Natural killer cell (primary cell): ENCODE results near the gene PTPRJ. TPM values are rescaled to one million over a fixed set of nuclear protein-coding genes. Genes with fewer than 3 reads are reported as not detected.

ENCODE experiments used
- ATAC-seq, 3 donors: fragments of 150-1000 bp in 2 of 3; fragments of 200-7000 bp in 1 of 3; cut with Tn5 transposase; 1 replicate in 1 of 3; 2 replicates in 2 of 3; pipeline ENCODE4 v1.10.0; 2021; ENCODE audit warnings: mild to moderate bottlenecking in 2 of 3, moderate library complexity in 2 of 3
- DNase-seq, 2 donors: peaks; one replicate each; pipeline versions ENCODE4 v3.0.0 to v3.0.0-alpha.2; 2013 to 2021; ENCODE audit warnings: mixed read lengths in 1 of 2
- H3K27ac ChIP-seq: one replicate; pipeline ENCODE4 v1.5.1; 2013; ENCODE audit warnings: mild to moderate bottlenecking, low read length
- H3K27me3 ChIP-seq: one replicate; pipeline ENCODE4 v1.6.1; 2013; ENCODE audit warnings: low read length; ENCODE audit not compliant: control insufficient read depth, insufficient read depth
- H3K36me3 ChIP-seq: one replicate; pipeline ENCODE4 v1.6.1; 2013; ENCODE audit warnings: low read length; ENCODE audit not compliant: control insufficient read depth, insufficient read depth
- H3K4me1 ChIP-seq: one replicate; pipeline ENCODE4 v1.6.1; 2013; ENCODE audit warnings: low read length; ENCODE audit not compliant: control insufficient read depth, insufficient read depth
- H3K4me3 ChIP-seq: one replicate; pipeline ENCODE4 v1.5.1; 2013; ENCODE audit warnings: low read length
- H3K9me3 ChIP-seq: one replicate; pipeline ENCODE4 v1.6.1; 2013; ENCODE audit warnings: low read length; ENCODE audit not compliant: control insufficient read depth, insufficient read depth
- H3K27ac Mint-ChIP-seq, 2 donors: one replicate each; pipeline ENCODE4 v1.8.0; 2022; ENCODE audit warnings: mild to moderate bottlenecking in 2 of 2, mixed read lengths in 2 of 2, moderate library complexity in 1 of 2
- H3K27me3 Mint-ChIP-seq, 2 donors: one replicate each; pipeline ENCODE4 v1.8.0; 2022; ENCODE audit warnings: low read depth in 2 of 2, mixed read lengths in 2 of 2
- H3K36me3 Mint-ChIP-seq: one replicate; pipeline ENCODE4 v1.8.0; 2022; ENCODE audit warnings: mixed read lengths
- H3K4me1 Mint-ChIP-seq, 2 donors: one replicate each; pipeline ENCODE4 v1.8.0; 2022; ENCODE audit warnings: mixed read lengths in 2 of 2
- H3K4me3 Mint-ChIP-seq: one replicate; pipeline ENCODE4 v1.8.0; 2022; ENCODE audit warnings: mild to moderate bottlenecking, moderate library complexity, mixed read lengths
- H3K9me3 Mint-ChIP-seq, 2 donors: one replicate each; pipeline ENCODE4 v1.8.0; 2022; ENCODE audit warnings: mixed read lengths in 2 of 2
- CTCF ChIP-seq: fragments of 200-600 bp; IDR thresholded peaks from one replicate; pipeline ENCODE4 v1.8.0; 2022; ENCODE audit warnings: antibody characterized with exemption
- WGBS: methylation state at CpG from one replicate; pipeline ENCODE4 v1.1.7; 2013; ENCODE audit warnings: missing lambda C conversion rate; ENCODE audit not compliant: insufficient coverage; 5-methylcytosine and 5-hydroxymethylcytosine counted together
- intact Hi-C: fragments of 100-400 bp; cut with micrococcal nuclease; formaldehyde crosslinking; loops from one replicate; pipeline ENCODE4 v1.14.2; 2022
- total RNA-seq, 4 donors: library from RNA; stranded (reverse); fragments of 120-200 nt in 1 of 4; gene quantifications; one replicate each; pipeline versions ENCODE4 v1.2.3 to v1.2.4, GENCODE V29; 2013 to 2022

The PTPRJ gene
- total RNA-seq, 3 donors from 2014 or later (not counting 1 experiment from before 2014, with no cell fraction given) = 110 to 127 (median 111) TPM

DNA sequence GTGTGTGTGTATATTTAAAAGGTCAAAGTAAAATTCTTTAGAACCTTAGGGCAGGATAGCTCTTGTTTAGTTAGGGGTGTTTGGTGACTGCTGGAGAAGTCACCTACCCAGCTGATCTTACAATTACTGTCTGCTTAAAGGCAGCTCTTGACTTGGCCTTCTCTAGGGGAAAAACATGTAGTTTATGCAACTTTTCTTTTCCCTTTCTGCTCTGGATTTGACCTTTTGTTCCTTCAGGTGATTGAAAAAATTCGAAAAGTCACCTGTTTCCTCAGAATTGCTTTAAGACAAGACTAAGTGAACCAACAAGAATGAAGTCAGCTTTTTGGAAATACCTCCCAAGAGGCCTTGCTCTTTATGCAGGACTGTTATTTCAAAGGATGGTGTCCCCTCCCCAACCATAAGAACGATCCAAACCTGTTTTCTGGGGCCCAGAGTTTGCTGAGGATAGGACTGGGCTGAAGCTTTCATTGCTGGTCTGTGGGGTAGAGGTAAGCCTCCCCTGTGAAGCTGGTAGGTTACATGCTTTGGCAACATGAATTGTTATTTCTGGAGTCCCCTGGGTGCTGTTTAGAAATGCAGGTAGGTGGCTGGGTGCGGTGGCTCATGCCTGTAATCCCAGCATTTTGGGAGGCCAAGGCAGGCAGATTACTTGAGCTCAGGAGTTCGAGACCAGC is 111.2 kb downstream of the PTPRJ start:
- H3K27me3 Mint-ChIP-seq = no peaks in the 10 kb centered on the region
- Histone ChIP-seq H3K4me3 (no peak overlapping the region), H3K27me3 (no peaks in the 10 kb centered on the region), H3K9me3 (no peaks in the 10 kb centered on the region), H3K36me3 (no peaks in the 10 kb centered on the region), H3K27ac (no peak overlapping the region), H3K4me1 (peaks cover 28% of the 10 kb centered on the region)
- H3K27ac Mint-ChIP-seq = peak overlapping the region; percentile 53 to 68
- TF ChIP-seq CTCF = no peak
- intact Hi-C loops = no loop called here
- 87% methylated on average over 4 of the region's 4 CpGs for WGBS
- no peak overlapping the region for H3K4me3 Mint-ChIP-seq
- DNase-seq (no peak), ATAC-seq (no peak)
- H3K9me3 Mint-ChIP-seq = no peaks in the 10 kb centered on the region
- H3K4me1 Mint-ChIP-seq = peaks cover 77 to 85% of the 10 kb centered on the region in 2 donors
- no peaks in the 10 kb centered on the region for H3K36me3 Mint-ChIP-seq

DNA sequence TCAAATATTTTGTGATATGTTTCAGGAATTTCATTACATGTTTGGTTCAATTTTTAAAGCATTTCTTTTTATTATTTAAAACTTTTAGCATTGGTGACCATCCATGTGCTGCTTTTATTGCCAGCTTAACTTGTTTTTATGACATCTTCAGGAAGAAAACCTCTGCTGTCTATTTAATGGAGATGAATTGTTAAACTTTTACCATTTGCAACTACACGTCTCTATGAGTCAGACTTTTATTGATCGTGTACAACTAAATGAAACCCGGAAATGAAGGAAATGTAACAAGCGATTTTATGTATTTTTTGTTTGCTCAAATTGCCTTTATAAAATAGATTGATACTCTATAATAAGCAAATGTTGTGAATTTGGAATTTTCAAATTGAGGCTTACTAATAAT is 113.0 kb downstream of the PTPRJ start:
- peaks cover 31% of the 10 kb centered on the region for H3K4me1 ChIP-seq
- no peak overlapping the region for H3K4me3 ChIP-seq
- no peaks in the 10 kb centered on the region for H3K9me3 Mint-ChIP-seq
- peak overlapping the region; percentile 72 to 77 for H3K27ac Mint-ChIP-seq
- H3K27me3 Mint-ChIP-seq = no peaks in the 10 kb centered on the region
- DNase-seq = no peak
- WGBS = 75% methylated on average over 2 of the region's 4 CpGs
- H3K9me3 ChIP-seq = no peaks in the 10 kb centered on the region
- intact Hi-C loops = no loop called here
- H3K27me3 ChIP-seq = no peaks in the 10 kb centered on the region
- no peaks in the 10 kb centered on the region for H3K36me3 Mint-ChIP-seq
- no peak overlapping the region for H3K27ac ChIP-seq
- H3K4me1 Mint-ChIP-seq = peaks cover 69 to 77% of the 10 kb centered on the region in 2 donors
- TF ChIP-seq CTCF = no peak
- no peaks in the 10 kb centered on the region for H3K36me3 ChIP-seq
- ATAC-seq = no peak
- no peak overlapping the region for H3K4me3 Mint-ChIP-seq

DNA sequence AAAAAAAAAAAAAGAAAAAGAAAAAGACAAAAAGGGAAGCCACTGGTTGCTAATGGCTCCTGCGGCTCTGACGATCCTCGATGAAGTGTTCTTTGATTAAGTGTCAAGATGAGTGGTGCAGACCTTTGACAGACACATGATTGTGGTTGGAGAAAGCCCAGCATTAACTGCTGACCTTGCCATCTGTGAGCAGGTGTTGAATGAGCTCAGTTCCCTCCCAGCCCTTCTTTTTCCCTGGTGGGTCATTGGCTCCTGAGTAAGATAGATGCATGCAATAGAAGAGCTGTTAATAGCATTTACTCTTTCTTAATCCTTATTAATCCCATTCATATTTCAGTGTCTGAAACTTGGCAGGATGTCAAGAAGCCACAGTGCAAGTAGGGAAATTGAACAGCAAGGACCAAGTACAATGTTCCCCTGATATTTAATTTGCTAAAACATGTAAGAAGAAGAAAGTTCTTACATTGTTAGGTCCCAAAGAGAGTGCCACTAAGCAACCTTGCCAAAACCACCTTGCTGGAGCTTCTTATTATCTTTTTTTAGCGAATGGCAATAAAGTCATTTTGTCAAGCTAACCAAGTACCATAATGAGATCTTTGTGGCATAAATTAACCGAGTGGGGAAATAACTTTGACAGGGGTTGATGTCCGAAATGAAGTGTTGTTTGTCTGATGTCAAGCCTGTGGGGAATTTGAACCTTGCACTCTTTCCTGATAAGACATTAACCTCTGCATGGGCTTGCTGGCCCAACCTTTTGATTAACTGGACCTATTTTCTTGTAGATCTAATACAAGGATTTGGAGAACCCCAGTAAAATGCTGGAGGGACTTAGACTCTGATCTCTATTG is 113.7 kb downstream of the PTPRJ start:
- Histone ChIP-seq H3K36me3 (no peaks in the 10 kb centered on the region), H3K4me1 (peaks cover 31% of the 10 kb centered on the region), H3K27ac (no peak overlapping the region), H3K4me3 (no peak overlapping the region), H3K9me3 (no peaks in the 10 kb centered on the region), H3K27me3 (no peaks in the 10 kb centered on the region)
- Mint-ChIP-seq H3K4me3 (peak overlapping the region; percentile 9), H3K4me1 (peaks cover 62 to 72% of the 10 kb centered on the region in 2 donors), H3K9me3 (no peaks in the 10 kb centered on the region), H3K27me3 (no peaks in the 10 kb centered on the region), H3K27ac (peak overlapping the region; percentile 72 to 77), H3K36me3 (no peaks in the 10 kb centered on the region)
- 45% methylated on average over 6 of the region's 6 CpGs for WGBS
- ATAC-seq (no peak), DNase-seq (peak in 1 of 2 donors; percentile 17)
- intact Hi-C loops = no loop called here
- no peak for TF ChIP-seq CTCF
